Vagina (tissue), 2 donors: ENCODE data around the gene PSMD1. TPM values are rescaled to one million over a fixed set of nuclear protein-coding genes. Genes with fewer than 3 reads are reported as not detected.
A peak's percentile ranks its signal among the peaks of the same experiment; 100 is the strongest.

Experiments
- DNase-seq, 2 donors: peaks; one replicate each; pipeline ENCODE4 v3.0.0-alpha.2; 2017; ENCODE audit errors: extremely low spot score in 2 of 2
- H3K27ac ChIP-seq: fragments of 200-600 bp; sonication (generic); one replicate; pipeline ENCODE4 v1.5.1; 2019
- H3K27me3 ChIP-seq: fragments of 200-600 bp; sonication (generic); one replicate; pipeline ENCODE4 v1.5.1; 2019
- H3K36me3 ChIP-seq, 2 donors: fragments of 200-600 bp; sonication (generic); one replicate each; pipeline ENCODE4 v1.5.1; 2017 to 2019
- H3K4me1 ChIP-seq: fragments of 200-600 bp; sonication (generic); one replicate; pipeline ENCODE4 v1.5.1; 2019
- H3K4me3 ChIP-seq, 2 donors: fragments of 200-600 bp; sonication (generic); 1 replicate in 1 of 2; 2 replicates in 1 of 2; pipeline ENCODE4 v1.5.1; 2016 to 2019
- H3K9me3 ChIP-seq: fragments of 200-600 bp; sonication (generic); one replicate; pipeline ENCODE4 v1.5.1; 2019
- CTCF ChIP-seq, 3 experiments: fragments of 450-650 bp in 2 of 3; fragments of 200-600 bp in 1 of 3; sonication (generic) in 1 of 3; IDR thresholded peaks; one replicate each; pipeline ENCODE4 v1.5.1; 2017 to 2019; ENCODE audit warnings: antibody characterized with exemption in 3 of 3, mild to moderate bottlenecking in 2 of 3, moderate library complexity in 2 of 3
- POLR2A ChIP-seq, 2 donors: fragments of 450-650 bp; IDR thresholded peaks; one replicate each; pipeline ENCODE4 v1.6.1; 2017; ENCODE audit warnings: antibody characterized with exemption in 2 of 2, mild to moderate bottlenecking in 2 of 2, moderate library complexity in 2 of 2
- POLR2AphosphoS5 ChIP-seq, 2 donors: sonication (generic); formaldehyde crosslinking; IDR thresholded peaks; one replicate each; pipeline ENCODE4 v1.9.0; 2017; ENCODE audit warnings: antibody characterized with exemption in 2 of 2, mild to moderate bottlenecking in 2 of 2, low read depth in 1 of 2; ENCODE audit not compliant: insufficient read depth in 1 of 2
- intact Hi-C: fragments of 100-400 bp; cut with DNase I; formaldehyde crosslinking; loops from one replicate; pipeline ENCODE4 v1.15.1; 2023
- total RNA-seq: library from RNA; depleted of rRNA; stranded (reverse); fragments of >200 nt; gene quantifications from one replicate; pipeline ENCODE4 v1.2.3, GENCODE V29; 2016

The PSMD1 gene
- total RNA-seq, 1 donor from 2014 or later, result 40.5 TPM

- intact Hi-C loops, result loop anchor here (2.0 to 10.0 kb wide), 2 partner anchors 87 to 311 kb away; no protein-coding TSS in a partner anchor
- no peak overlapping the region for H3K27ac ChIP-seq
- TF ChIP-seq POLR2A (IDR thresholded peaks at IDR 0.05) (no peak), CTCF (IDR thresholded peaks at IDR 0.05) (peak; percentile 75 to 89 (median 81)), POLR2AphosphoS5 (IDR thresholded peaks at IDR 0.05; ENCODE audit: insufficient read depth in 1 of 2, low read depth in 1 of 2) (peak in 1 of 2 donors; percentile 41)
- H3K4me3 ChIP-seq, result no peak overlapping the region
- peaks cover 0 to 27% of the 10 kb centered on the region in 2 donors for H3K36me3 ChIP-seq
- DNase-seq, result no peak
- H3K4me1 ChIP-seq, result no peaks in the 10 kb centered on the region
- peaks cover 13% of the 10 kb centered on the region for H3K9me3 ChIP-seq
- H3K27me3 ChIP-seq, result no peaks in the 10 kb centered on the region
Measured at GRCh38 chr2:231104115-231104713, 47.5 kb downstream of the PSMD1 start.

GRCh38 chr2:231110551-231110950, 53.9 kb downstream of the PSMD1 start:
- no peaks in the 10 kb centered on the region for H3K9me3 ChIP-seq
- no peak overlapping the region for H3K27ac ChIP-seq
- peaks cover 9% of the 10 kb centered on the region for H3K4me1 ChIP-seq
- peaks cover 0 to 17% of the 10 kb centered on the region in 2 donors for H3K36me3 ChIP-seq
- H3K4me3 ChIP-seq, result no peak overlapping the region
- no peak for TF ChIP-seq POLR2AphosphoS5 (IDR thresholded peaks at IDR 0.05; ENCODE audit: insufficient read depth in 1 of 2, low read depth in 1 of 2)
- TF ChIP-seq POLR2A (IDR thresholded peaks at IDR 0.05), result no peak
- TF ChIP-seq CTCF (IDR thresholded peaks at IDR 0.05), result peak in 1 of 3 experiments; percentile 30
- intact Hi-C loops, result no loop called here
- no peak for DNase-seq
- no peaks in the 10 kb centered on the region for H3K27me3 ChIP-seq

- Histone ChIP-seq H3K27me3 (no peaks in the 10 kb centered on the region), H3K27ac (no peak overlapping the region), H3K4me1 (peaks cover 9% of the 10 kb centered on the region), H3K9me3 (no peaks in the 10 kb centered on the region), H3K36me3 (peaks cover 0 to 17% of the 10 kb centered on the region in 2 donors), H3K4me3 (no peak overlapping the region)
- no peak for DNase-seq
- TF ChIP-seq POLR2AphosphoS5 (IDR thresholded peaks at IDR 0.05; ENCODE audit: insufficient read depth in 1 of 2, low read depth in 1 of 2) (no peak), CTCF (IDR thresholded peaks at IDR 0.05) (no peak), POLR2A (IDR thresholded peaks at IDR 0.05) (no peak)
- intact Hi-C loops, result no loop called here
Measured at GRCh38 chr2:231111987-231112386, 55.3 kb downstream of the PSMD1 start.

DNA sequence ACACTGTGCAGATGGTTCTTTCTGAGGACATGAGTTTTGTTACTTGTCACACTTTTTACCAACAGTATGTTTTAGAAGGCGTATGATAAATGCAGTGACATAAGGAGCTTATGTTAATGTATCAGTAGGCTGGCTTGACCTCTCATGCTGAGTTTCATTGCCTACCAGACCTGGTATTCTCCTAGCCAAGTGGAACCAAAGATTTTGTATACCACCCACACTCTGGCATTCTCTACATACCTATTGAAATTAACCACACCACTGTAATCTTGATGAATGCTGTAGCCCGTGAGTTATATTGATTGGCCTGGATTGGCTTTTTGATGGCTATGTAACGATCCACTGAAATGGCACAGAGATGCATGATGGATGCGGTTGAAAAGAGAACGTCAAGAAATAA, 56.8 kb downstream of the PSMD1 start:
- intact Hi-C loops, result no loop called here
- H3K27ac ChIP-seq, result no peak overlapping the region
- DNase-seq, result no peak
- peaks cover 19% of the 10 kb centered on the region for H3K4me1 ChIP-seq
- no peaks in the 10 kb centered on the region for H3K27me3 ChIP-seq
- no peak for TF ChIP-seq POLR2AphosphoS5 (IDR thresholded peaks at IDR 0.05; ENCODE audit: insufficient read depth in 1 of 2, low read depth in 1 of 2)
- no peak for TF ChIP-seq POLR2A (IDR thresholded peaks at IDR 0.05)
- no peak for TF ChIP-seq CTCF (IDR thresholded peaks at IDR 0.05)
- no peaks in the 10 kb centered on the region for H3K9me3 ChIP-seq
- H3K4me3 ChIP-seq, result no peak overlapping the region
- H3K36me3 ChIP-seq, result peaks cover 0 to 16% of the 10 kb centered on the region in 2 donors

DNA sequence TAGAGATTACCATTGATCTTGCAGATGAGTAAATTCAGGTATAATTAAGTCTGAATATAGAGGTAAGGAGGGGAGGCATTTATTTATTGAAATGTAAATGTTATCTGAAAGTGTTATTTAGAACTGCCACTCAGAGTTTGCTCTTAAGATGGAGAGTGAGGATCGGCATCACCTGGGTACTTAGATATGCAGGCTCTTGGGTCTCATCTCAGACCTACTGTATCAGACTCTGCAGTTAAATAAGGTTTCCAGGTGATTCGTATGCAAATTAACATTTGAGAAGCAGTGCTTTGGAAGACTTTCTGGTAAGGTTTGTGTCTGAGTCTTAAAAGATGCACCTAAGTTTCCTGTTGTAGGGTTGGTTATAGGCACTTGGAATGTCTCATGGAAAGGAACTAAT, 59.0 kb downstream of the PSMD1 start:
- intact Hi-C loops, result no loop called here
- H3K27ac ChIP-seq, result no peak overlapping the region

More for the DNA sequence above, 59.0 kb downstream of the PSMD1 start:
- no peaks in the 10 kb centered on the region for H3K27me3 ChIP-seq
- H3K9me3 ChIP-seq, result no peaks in the 10 kb centered on the region
- H3K4me3 ChIP-seq, result no peak overlapping the region
- DNase-seq, result no peak
- no peaks in the 10 kb centered on the region for H3K36me3 ChIP-seq
- TF ChIP-seq POLR2A (IDR thresholded peaks at IDR 0.05) (no peak), CTCF (IDR thresholded peaks at IDR 0.05) (no peak), POLR2AphosphoS5 (IDR thresholded peaks at IDR 0.05; ENCODE audit: insufficient read depth in 1 of 2, low read depth in 1 of 2) (no peak)
- H3K4me1 ChIP-seq, result peaks cover 22% of the 10 kb centered on the region
